ENCODE measurements around the gene BPIFA1. TPM values are rescaled to one million over a fixed set of nuclear protein-coding genes. Genes with fewer than 3 reads are reported as not detected.

The BPIFA1 gene
- polyA plus RNA-seq, 3 donors: not detected

DNA sequence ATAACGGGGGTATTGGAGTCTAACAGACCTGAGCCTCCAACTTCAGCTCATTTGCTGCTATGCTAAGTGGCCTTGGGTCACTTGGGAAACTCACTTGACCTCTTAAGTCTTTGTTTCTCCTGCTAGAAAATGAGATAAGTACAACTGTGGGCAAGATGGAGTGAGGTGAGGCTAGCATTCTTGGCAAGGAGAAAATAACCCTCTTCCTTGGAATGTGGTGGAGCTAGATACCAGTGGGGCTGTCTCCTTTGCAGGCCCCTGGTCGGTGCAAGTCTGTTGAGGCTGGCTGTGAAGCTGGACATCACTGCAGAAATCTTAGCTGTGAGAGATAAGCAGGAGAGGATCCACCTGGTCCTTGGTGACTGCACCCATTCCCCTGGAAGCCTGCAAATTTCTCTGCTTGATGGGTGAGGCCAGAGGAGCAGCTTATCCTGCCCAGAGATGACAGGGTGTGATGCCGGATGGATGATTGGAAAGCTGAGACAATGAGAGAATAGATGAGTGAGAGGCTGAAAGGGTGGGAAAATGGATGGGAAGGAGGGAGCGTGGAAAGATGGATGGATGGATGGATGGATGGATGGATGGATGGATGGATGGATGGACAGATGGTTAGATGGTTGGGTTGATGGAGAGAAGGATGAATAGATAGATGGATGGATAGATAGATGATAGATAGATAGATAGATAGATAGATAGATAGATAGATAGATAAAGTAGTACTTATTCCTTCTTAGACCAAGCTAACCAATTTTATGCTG lies 4.4 kb downstream of the BPIFA1 start:
- Mint-ChIP-seq H3K4me3 (no peak overlapping the region), H3K36me3 (no peaks in the 10 kb centered on the region), H3K27me3 (ENCODE audit: low read depth in 3 of 3) (peaks cover 3 to 6% (median 6%) of the 10 kb centered on the region in 3 donors), H3K4me1 (no peaks in the 10 kb centered on the region), H3K9me3 (no peaks in the 10 kb centered on the region), H3K27ac (no peak overlapping the region)
- intact Hi-C loops (cut with micrococcal nuclease): no loop called here
- Histone ChIP-seq H3K4me1 (ENCODE audit: control insufficient read depth in 1 of 2, insufficient read depth in 2 of 2, low read length in 2 of 2) (no peaks in the 10 kb centered on the region), H3K4me2 (replicated peaks; ENCODE audit: extremely low read depth, low read length, poor library complexity, severe bottlenecking) (no peak overlapping the region), H3K79me2 (ENCODE audit: insufficient read depth, low read length) (no peaks in the 10 kb centered on the region), H3K36me3 (replicated peaks in 1 of 2; ENCODE audit: control insufficient read depth in 1 of 2, insufficient read depth in 2 of 2, low read length in 2 of 2) (no peaks in the 10 kb centered on the region), H3K9ac (ENCODE audit: insufficient read depth, low read length, poor library complexity, severe bottlenecking) (no peak overlapping the region), H4K20me1 (ENCODE audit: insufficient read depth, low read length) (no peaks in the 10 kb centered on the region), H3K4me3 (replicated peaks in 1 of 3; ENCODE audit: low read depth in 2 of 3, low read length in 3 of 3) (no peak overlapping the region), H2AFZ (ENCODE audit: insufficient read depth, low read depth, low read length, poor library complexity, severe bottlenecking) (no peak overlapping the region), H3K9me3 (replicated peaks in 1 of 2; ENCODE audit: control insufficient read depth in 1 of 2, insufficient read depth in 1 of 2, low read length in 2 of 2) (no peaks in the 10 kb centered on the region), H3K27ac (ENCODE audit: low read depth in 1 of 2, low read length in 2 of 2) (no peak overlapping the region), H3K27me3 (ENCODE audit: control insufficient read depth in 2 of 2, insufficient read depth in 2 of 2, low read length in 2 of 2) (no peaks in the 10 kb centered on the region)
- no peak for DNase-seq
- 81% methylated on average over 3 of the region's 4 CpGs for WGBS (ENCODE audit: insufficient coverage)
- TF ChIP-seq, protein P1, sequence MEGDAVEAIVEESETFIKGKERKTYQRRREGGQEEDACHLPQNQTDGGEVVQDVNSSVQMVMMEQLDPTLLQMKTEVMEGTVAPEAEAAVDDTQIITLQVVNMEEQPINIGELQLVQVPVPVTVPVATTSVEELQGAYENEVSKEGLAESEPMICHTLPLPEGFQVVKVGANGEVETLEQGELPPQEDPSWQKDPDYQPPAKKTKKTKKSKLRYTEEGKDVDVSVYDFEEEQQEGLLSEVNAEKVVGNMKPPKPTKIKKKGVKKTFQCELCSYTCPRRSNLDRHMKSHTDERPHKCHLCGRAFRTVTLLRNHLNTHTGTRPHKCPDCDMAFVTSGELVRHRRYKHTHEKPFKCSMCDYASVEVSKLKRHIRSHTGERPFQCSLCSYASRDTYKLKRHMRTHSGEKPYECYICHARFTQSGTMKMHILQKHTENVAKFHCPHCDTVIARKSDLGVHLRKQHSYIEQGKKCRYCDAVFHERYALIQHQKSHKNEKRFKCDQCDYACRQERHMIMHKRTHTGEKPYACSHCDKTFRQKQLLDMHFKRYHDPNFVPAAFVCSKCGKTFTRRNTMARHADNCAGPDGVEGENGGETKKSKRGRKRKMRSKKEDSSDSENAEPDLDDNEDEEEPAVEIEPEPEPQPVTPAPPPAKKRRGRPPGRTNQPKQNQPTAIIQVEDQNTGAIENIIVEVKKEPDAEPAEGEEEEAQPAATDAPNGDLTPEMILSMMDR (IDR thresholded peaks at IDR 0.05): no peak

DNA sequence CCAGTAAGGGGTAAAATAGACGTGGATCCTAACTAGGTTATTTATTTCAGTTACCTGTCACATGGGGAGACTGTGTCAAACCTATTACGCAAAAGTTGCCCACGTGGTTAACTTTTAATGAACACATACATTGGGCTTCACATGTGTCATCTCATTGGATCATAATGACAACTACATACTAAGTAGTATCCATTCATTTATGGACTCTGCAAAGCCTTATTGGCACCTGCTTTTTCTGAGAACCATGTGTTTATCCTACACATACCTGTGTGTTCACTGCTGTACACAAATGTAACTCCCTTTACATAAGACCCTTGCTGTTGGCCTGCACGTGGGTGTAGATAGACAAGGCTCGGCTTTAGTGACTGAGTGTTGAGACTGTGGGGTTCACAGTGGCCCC lies 5.1 kb downstream of the BPIFA1 start:
- intact Hi-C loops (cut with micrococcal nuclease): no loop called here
- Mint-ChIP-seq H3K36me3 (no peaks in the 10 kb centered on the region), H3K4me1 (no peaks in the 10 kb centered on the region), H3K9me3 (no peaks in the 10 kb centered on the region), H3K27me3 (ENCODE audit: low read depth in 3 of 3) (peaks cover 3 to 6% (median 5%) of the 10 kb centered on the region in 3 donors), H3K27ac (no peak overlapping the region), H3K4me3 (no peak overlapping the region)
- Histone ChIP-seq H3K27me3 (ENCODE audit: control insufficient read depth in 2 of 2, insufficient read depth in 2 of 2, low read length in 2 of 2) (no peaks in the 10 kb centered on the region), H3K4me1 (ENCODE audit: control insufficient read depth in 1 of 2, insufficient read depth in 2 of 2, low read length in 2 of 2) (no peaks in the 10 kb centered on the region), H3K9me3 (replicated peaks in 1 of 2; ENCODE audit: control insufficient read depth in 1 of 2, insufficient read depth in 1 of 2, low read length in 2 of 2) (no peaks in the 10 kb centered on the region), H3K9ac (ENCODE audit: insufficient read depth, low read length, poor library complexity, severe bottlenecking) (no peak overlapping the region), H3K4me3 (replicated peaks in 1 of 3; ENCODE audit: low read depth in 2 of 3, low read length in 3 of 3) (no peak overlapping the region), H3K4me2 (replicated peaks; ENCODE audit: extremely low read depth, low read length, poor library complexity, severe bottlenecking) (no peak overlapping the region), H4K20me1 (ENCODE audit: insufficient read depth, low read length) (no peaks in the 10 kb centered on the region), H3K36me3 (replicated peaks in 1 of 2; ENCODE audit: control insufficient read depth in 1 of 2, insufficient read depth in 2 of 2, low read length in 2 of 2) (no peaks in the 10 kb centered on the region), H3K27ac (ENCODE audit: low read depth in 1 of 2, low read length in 2 of 2) (no peak overlapping the region), H3K79me2 (ENCODE audit: insufficient read depth, low read length) (no peaks in the 10 kb centered on the region), H2AFZ (ENCODE audit: insufficient read depth, low read depth, low read length, poor library complexity, severe bottlenecking) (no peak overlapping the region)
- TF ChIP-seq, protein P1 (IDR thresholded peaks at IDR 0.05): no peak
- WGBS (ENCODE audit: insufficient coverage): 53% methylated on average over 2 of the region's 5 CpGs
- DNase-seq: no peak

All from CD14-positive monocyte (primary cell).